Naive B cell (primary cell): Measurements from ENCODE around the gene RPS6KA4. TPM values are rescaled to one million over a fixed set of nuclear protein-coding genes. Genes with fewer than 3 reads are reported as not detected.
"Not testable (repeated sequence)": the region's sequence is repeated elsewhere in the genome, so short reads cannot be mapped to it uniquely, and the experiment has no call there.

Source experiments
- ATAC-seq, 2 donors: fragments of 150-1000 bp; cut with Tn5 transposase; 2 replicates each; pipeline ENCODE4 v1.10.0; 2021; ENCODE audit warnings: low read depth in 2 of 2, mild to moderate bottlenecking in 2 of 2, moderate library complexity in 2 of 2
- DNase-seq: peaks from one replicate; pipeline ENCODE4 v3.0.0; 2022
- H3K27ac Mint-ChIP-seq, 6 donors: one replicate each; pipeline ENCODE4 v1.8.0; 2020 to 2022; ENCODE audit warnings: mild to moderate bottlenecking in 6 of 6, mixed read lengths in 6 of 6, moderate library complexity in 5 of 6, inconsistent platforms in 2 of 6
- H3K27me3 Mint-ChIP-seq, 3 donors: one replicate each; pipeline ENCODE4 v1.8.0; 2021 to 2022; ENCODE audit warnings: mixed read lengths in 3 of 3, mild to moderate bottlenecking in 1 of 3
- H3K36me3 Mint-ChIP-seq, 2 donors: one replicate each; pipeline ENCODE4 v1.8.0; 2020 to 2022; ENCODE audit warnings: mixed read lengths in 2 of 2, inconsistent platforms in 1 of 2, mild to moderate bottlenecking in 1 of 2
- H3K4me1 Mint-ChIP-seq, 3 donors: one replicate each; pipeline ENCODE4 v1.8.0; 2020 to 2022; ENCODE audit warnings: mixed read lengths in 3 of 3, inconsistent platforms in 1 of 3, mild to moderate bottlenecking in 1 of 3, moderate library complexity in 1 of 3
- H3K4me3 Mint-ChIP-seq, 8 donors: one replicate each; pipeline ENCODE4 v1.8.0; 2020 to 2022; ENCODE audit warnings: mild to moderate bottlenecking in 8 of 8, mixed read lengths in 8 of 8, moderate library complexity in 8 of 8, inconsistent platforms in 2 of 8
- H3K9me3 Mint-ChIP-seq, 7 donors: one replicate each; pipeline ENCODE4 v1.8.0; 2020 to 2022; ENCODE audit warnings: mixed read lengths in 7 of 7, mild to moderate bottlenecking in 5 of 7, inconsistent platforms in 2 of 7, moderate library complexity in 1 of 7
- polyA plus RNA-seq, 6 donors: library from polyadenylated mRNA; unstranded; fragments of 300-500 nt; fragmentation: Illumina TruSeq; gene quantifications; one replicate each; pipeline ENCODE4 v1.2.3, GENCODE V29; 2021; ENCODE audit warnings: low read depth in 6 of 6

RPS6KA4 gene
- 1 to 10 TPM; 1.1 to 8.3 (median 4.8) TPM for polyA plus RNA-seq

DNA sequence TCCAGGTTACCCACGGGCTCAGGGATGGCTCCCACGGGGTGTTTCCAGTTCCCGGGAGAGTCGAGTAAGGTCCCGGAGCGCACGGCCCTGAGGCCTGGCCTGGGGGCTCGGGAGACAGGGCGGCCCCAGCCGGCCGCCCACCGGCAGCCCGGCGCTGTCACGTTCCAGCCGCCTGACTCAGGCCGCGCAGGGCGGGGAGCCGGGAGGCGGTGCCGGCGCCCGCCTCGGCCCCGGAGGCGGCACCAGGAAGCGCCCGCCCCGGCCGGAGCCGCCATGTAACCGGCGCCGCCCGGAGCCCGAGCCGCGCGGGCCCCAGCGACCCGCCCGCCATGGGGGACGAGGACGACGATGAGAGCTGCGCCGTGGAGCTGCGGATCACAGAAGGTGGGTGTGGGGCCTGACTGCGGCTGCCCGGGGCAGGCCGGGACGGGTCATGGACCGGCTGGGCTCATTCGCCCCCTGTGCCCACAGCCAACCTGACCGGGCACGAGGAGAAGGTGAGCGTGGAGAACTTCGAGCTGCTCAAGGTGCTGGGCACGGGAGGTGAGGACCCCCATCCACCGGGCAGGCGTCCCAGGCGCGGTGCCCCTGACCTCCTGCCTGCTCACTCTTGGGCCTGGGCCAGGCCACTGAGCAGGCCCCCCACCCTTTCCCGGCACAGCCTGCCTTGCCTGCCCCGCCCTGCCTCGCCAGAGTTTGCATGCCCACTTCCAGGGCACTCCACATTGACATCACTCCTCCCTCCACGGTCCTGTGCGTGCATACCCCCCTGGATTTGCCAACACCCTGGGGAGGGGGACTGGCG lies at the start of gene RPS6KA4:
TSS of gene RPS6KA4 (plus strand) at position 256 of the 805 bp plus-strand sequence. CDS start at position 330, 74 bp downstream.
- ATAC-seq (peak; percentile 66 to 67), DNase-seq (peak; percentile 40)
- Mint-ChIP-seq H3K36me3 (peaks cover 5 to 7% of the 10 kb centered on the region in 2 donors), H3K9me3 (no peaks in the 10 kb centered on the region), H3K4me3 (peak within 1 kb of the TSS; percentile 84 to 95 (median 92)), H3K4me1 (peaks cover 36 to 44% (median 42%) of the 10 kb centered on the region in 3 donors), H3K27me3 (no peaks in the 10 kb centered on the region), H3K27ac (peak within 1 kb of the TSS in 5 of 6 donors; percentile 43 to 93 (median 85))

DNA sequence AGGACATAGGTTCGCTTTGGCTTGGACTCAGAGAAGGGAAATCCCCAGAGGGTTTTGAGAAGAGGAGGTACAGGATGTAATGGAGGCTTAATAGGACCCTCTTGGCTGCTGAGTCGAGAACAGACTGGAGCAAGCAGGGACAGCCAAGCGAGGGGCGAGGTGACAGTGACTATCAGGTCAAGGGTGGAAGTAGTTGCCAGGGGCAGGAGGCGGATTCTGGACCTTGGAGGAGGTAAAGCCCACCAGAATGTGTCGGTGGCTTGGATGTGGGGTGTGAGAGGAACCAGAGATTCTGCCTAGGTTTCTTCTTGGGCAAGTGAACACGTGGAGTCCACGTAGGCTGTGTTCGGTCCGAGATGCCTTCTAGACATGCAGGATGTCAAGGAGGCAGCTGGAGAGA lies 46.0 kb upstream of the RPS6KA4 start:
- no peak for ATAC-seq
- H3K36me3 Mint-ChIP-seq, result peaks cover 0 to 6% of the 10 kb centered on the region in 2 donors
- H3K4me3 Mint-ChIP-seq, result peak overlapping the region in 1 of 8 donors; percentile 35
- H3K9me3 Mint-ChIP-seq, result no peaks in the 10 kb centered on the region
- H3K4me1 Mint-ChIP-seq, result peaks cover 17 to 38% (median 36%) of the 10 kb centered on the region in 3 donors
- peak overlapping the region; percentile 4 to 93 (median 72) for H3K27ac Mint-ChIP-seq
- no peaks in the 10 kb centered on the region for H3K27me3 Mint-ChIP-seq
- DNase-seq, result no peak

DNA sequence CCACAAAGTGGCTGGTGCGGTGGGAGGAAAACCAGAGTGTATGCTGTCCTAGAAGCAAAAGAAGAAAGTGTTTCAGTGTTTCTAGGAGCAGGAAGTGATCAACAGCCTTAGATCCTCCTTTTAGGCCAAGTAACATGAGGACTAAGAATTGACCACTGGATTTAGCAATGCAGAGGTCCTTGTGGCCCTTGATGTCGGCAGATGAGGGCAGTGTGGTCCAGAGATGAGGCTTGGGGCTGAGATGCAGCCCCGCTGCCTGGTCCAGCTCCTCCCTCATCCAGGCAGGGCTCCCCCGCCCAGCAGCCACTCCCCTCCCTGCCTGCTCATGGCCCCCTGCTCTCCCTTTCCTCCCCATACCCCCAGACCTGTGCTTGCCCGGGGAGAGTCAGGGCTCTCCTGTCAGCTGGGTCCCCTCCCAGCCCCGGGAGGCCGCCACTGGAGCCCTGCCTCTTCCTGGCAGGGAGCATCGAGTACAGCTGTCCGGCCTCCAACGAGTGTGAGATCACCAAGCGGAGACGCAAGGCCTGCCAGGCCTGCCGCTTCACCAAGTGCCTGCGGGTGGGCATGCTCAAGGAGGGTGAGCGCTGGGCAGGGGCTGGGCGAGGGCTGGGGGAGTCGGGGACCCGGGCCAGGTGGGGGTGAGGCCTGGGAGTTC lies 45.3 kb upstream of the RPS6KA4 start:
- H3K4me3 Mint-ChIP-seq, result no peak overlapping the region
- peak overlapping the region in 2 of 6 donors; percentile 22 to 89 for H3K27ac Mint-ChIP-seq
- H3K27me3 Mint-ChIP-seq, result no peaks in the 10 kb centered on the region
- no peak for ATAC-seq
- H3K4me1 Mint-ChIP-seq, result peaks cover 20 to 43% (median 41%) of the 10 kb centered on the region in 3 donors
- peaks cover 0 to 6% of the 10 kb centered on the region in 2 donors for H3K36me3 Mint-ChIP-seq
- no peaks in the 10 kb centered on the region for H3K9me3 Mint-ChIP-seq
- no peak for DNase-seq

GRCh38 chr11:64314146-64314804 lies 44.7 kb upstream of the RPS6KA4 start:
- Mint-ChIP-seq H3K27me3 (no peaks in the 10 kb centered on the region), H3K4me1 (peaks cover 26 to 47% (median 47%) of the 10 kb centered on the region in 3 donors), H3K36me3 (peaks cover 0 to 6% of the 10 kb centered on the region in 2 donors), H3K27ac (peak overlapping the region in 2 of 6 donors; percentile 11 to 29), H3K4me3 (peak overlapping the region in 2 of 8 donors; percentile 16 to 20), H3K9me3 (no peaks in the 10 kb centered on the region)
- ATAC-seq, result no peak
- DNase-seq, result no peak

DNA sequence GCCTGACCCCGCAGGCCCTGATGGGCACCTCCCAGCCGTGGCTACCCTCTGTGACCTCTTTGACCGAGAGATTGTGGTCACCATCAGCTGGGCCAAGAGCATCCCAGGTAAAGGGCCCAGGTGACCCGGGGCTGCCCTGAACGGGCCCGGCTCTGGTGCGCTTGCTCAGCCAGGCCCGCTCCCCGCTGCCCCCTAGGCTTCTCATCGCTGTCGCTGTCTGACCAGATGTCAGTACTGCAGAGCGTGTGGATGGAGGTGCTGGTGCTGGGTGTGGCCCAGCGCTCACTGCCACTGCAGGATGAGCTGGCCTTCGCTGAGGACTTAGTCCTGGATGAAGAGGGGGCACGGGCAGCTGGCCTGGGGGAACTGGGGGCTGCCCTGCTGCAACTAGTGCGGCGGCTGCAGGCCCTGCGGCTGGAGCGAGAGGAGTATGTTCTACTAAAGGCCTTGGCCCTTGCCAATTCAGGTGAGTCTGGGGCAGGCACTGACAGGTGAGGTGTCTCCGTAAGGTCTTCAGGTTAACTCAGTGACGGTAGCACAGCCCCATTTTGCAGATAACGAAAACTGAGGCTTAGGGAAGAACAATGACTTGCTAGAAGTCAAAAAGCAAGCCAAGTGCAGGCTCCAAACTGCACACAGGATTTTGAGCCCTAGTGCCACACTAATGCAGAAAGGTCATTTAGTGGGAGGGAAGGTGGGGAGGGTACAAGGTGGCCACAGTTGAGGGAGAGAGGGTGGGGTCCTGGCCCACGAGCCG lies 44.0 kb upstream of the RPS6KA4 start:
- Mint-ChIP-seq H3K27me3 (no peaks in the 10 kb centered on the region), H3K9me3 (no peaks in the 10 kb centered on the region), H3K36me3 (peaks cover 0 to 6% of the 10 kb centered on the region in 2 donors), H3K27ac (peak overlapping the region in 2 of 6 donors; percentile 11 to 76), H3K4me1 (peaks cover 31 to 54% (median 51%) of the 10 kb centered on the region in 3 donors), H3K4me3 (peak overlapping the region in 5 of 8 donors; percentile 16 to 73 (median 33))
- no peak for DNase-seq
- ATAC-seq, result no peak

- Mint-ChIP-seq H3K36me3 (peaks cover 0 to 16% of the 10 kb centered on the region in 2 donors), H3K27ac (peak overlapping the region in 5 of 6 donors; percentile 99 to 100 (median 100)), H3K4me1 (peaks cover 39 to 60% (median 55%) of the 10 kb centered on the region in 3 donors), H3K4me3 (peak overlapping the region; percentile 82 to 99 (median 95))
- not testable (repeated sequence) for H3K9me3 Mint-ChIP-seq, H3K27me3 Mint-ChIP-seq, ATAC-seq, DNase-seq
Measured at GRCh38 chr11:64315667-64316526, 43.1 kb upstream of the RPS6KA4 start.

DNA sequence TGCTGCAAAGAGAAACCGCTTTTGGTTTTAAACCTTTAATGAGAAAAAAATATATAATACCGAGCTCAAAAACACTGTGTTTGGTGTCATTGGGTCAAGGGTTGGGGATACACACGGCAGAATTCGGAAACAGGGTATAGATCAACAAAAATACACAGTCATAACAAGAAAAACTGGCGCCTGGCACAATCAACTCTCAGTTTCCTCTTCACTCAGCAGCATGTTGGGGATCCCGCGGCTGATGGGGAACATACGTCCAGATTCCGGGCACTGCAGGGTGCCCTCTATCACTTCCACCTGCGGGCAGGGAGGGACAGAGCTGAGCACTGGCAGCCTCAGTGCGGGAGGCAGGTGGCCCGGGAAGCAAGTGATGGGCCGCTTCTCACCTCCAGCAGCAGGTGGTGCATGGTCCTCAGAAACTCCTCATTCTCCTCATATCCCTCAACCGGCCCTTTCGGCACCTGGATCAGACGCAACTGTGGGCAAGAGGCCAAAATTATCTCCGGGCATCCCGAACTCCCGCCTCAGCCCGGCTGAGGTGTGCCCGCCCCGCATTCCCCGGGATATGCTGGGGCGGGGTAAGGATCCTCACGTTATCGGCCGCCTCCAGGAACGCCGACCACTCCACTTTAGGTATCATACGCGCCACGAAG lies 42.2 kb upstream of the RPS6KA4 start:
- Mint-ChIP-seq H3K9me3 (no peaks in the 10 kb centered on the region), H3K4me1 (peaks cover 42 to 67% (median 57%) of the 10 kb centered on the region in 3 donors), H3K36me3 (peaks cover 0 to 22% of the 10 kb centered on the region in 2 donors), H3K27ac (peak overlapping the region; percentile 99 to 100 (median 100)), H3K4me3 (peak overlapping the region; percentile 82 to 99 (median 95)), H3K27me3 (no peaks in the 10 kb centered on the region)
- no peak for DNase-seq
- ATAC-seq, result peak; percentile 6 to 11

DNA sequence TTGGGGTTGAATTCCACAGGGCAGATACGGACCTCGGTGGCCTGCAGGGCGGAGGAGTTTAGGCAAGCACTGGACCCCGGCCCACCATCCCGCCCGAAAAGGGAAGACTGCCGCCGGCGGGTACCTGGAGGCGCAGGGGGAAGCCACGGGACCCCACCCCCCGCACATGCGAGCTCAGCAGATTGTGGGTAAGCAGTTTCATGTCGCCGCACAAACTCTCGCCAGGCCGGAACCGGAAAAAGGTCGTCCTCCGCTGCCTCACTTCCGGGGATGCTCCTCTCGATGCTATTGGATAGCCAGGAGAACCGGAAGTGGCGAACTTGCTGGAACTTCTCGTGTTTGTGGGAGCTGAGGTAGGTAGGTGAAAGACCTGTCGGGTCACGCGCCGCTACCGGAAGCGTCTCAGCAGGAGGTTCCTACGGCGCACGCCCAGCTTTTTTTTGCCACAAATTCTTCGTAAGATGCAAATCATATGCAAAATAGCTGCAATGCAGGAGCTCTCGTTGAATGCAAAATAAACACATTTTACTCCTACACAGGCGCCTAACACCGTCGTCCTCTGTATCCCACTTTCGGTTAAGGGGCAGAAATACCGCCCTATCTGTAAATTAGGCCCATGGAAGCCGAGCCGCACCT lies 41.5 kb upstream of the RPS6KA4 start, which contains the start of gene TRMT112:
TSS of gene TRMT112 (minus strand) at position 235 of the 636 bp plus-strand sequence. CDS start at position 202, 33 bp downstream.
- H3K27me3 Mint-ChIP-seq, result no peaks in the 10 kb centered on the region
- DNase-seq (peak; percentile 96), ATAC-seq (peak; percentile 72 to 73)
- H3K9me3 Mint-ChIP-seq, result no peaks in the 10 kb centered on the region
- peaks cover 41 to 66% (median 56%) of the 10 kb centered on the region in 3 donors for H3K4me1 Mint-ChIP-seq
- peaks cover 0 to 22% of the 10 kb centered on the region in 2 donors for H3K36me3 Mint-ChIP-seq
- peak within 1 kb of the TSS; percentile 82 to 99 (median 95) for H3K4me3 Mint-ChIP-seq
- H3K27ac Mint-ChIP-seq, result peak within 1 kb of the TSS; percentile 99 to 100 (median 100)

DNA sequence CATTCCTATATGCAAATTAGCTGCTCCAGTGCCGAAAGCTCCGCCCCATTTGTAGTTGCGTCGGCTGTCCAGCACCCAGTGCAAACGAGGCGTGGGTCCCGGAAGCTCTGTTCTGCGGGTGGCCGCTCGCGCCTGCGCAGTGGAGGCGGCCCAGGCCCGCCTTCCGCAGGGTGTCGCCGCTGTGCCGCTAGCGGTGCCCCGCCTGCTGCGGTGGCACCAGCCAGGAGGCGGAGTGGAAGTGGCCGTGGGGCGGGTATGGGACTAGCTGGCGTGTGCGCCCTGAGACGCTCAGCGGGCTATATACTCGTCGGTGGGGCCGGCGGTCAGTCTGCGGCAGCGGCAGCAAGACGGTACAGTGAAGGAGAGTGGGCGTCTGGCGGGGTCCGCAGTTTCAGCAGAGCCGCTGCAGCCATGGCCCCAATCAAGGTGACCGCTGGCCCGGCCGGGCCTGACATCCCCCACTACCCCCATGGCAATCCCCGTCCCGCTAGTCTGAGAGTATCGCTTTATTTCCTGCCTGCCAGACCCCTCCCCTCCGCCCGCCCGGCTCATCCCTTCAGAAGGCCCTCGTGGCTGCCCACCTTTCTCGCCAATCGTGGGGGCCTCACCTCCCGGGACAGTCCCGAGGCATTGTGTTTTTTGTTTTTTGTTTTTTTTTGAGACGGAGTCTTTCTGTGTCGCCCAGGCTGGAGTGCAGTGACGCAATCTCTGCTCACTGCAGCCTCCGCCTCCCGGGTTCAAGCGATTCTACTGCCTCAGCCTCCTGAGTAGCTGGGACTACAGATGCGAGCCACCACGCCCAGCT lies 40.8 kb upstream of the RPS6KA4 start, which contains the start of gene PRDX5:
TSS of gene PRDX5 (plus strand) at position 161 of the 805 bp plus-strand sequence. CDS start at position 256, 95 bp downstream.
- Mint-ChIP-seq H3K9me3 (no peaks in the 10 kb centered on the region), H3K27ac (peak within 1 kb of the TSS; percentile 99 to 100 (median 100)), H3K27me3 (no peaks in the 10 kb centered on the region), H3K4me1 (peaks cover 34 to 59% (median 48%) of the 10 kb centered on the region in 3 donors), H3K36me3 (peaks cover 0 to 17% of the 10 kb centered on the region in 2 donors), H3K4me3 (peak within 1 kb of the TSS; percentile 82 to 99 (median 95))
- ATAC-seq, result peak; percentile 73 to 76
- peak; percentile 97 for DNase-seq
